ENCODE results near the gene IGLL1. TPM values are rescaled to one million over a fixed set of nuclear protein-coding genes. Genes with fewer than 3 reads are reported as not detected.
A peak's percentile ranks its signal among the peaks of the same experiment; 100 is the strongest.
"Not testable (repeated sequence)": the region's sequence is repeated elsewhere in the genome, so short reads cannot be mapped to it uniquely, and the experiment has no call there.

The IGLL1 gene
- total and polyA plus RNA-seq, 4 donors, result 0.28 to 1.1 (median 0.33) TPM; not detected in 1

DNA sequence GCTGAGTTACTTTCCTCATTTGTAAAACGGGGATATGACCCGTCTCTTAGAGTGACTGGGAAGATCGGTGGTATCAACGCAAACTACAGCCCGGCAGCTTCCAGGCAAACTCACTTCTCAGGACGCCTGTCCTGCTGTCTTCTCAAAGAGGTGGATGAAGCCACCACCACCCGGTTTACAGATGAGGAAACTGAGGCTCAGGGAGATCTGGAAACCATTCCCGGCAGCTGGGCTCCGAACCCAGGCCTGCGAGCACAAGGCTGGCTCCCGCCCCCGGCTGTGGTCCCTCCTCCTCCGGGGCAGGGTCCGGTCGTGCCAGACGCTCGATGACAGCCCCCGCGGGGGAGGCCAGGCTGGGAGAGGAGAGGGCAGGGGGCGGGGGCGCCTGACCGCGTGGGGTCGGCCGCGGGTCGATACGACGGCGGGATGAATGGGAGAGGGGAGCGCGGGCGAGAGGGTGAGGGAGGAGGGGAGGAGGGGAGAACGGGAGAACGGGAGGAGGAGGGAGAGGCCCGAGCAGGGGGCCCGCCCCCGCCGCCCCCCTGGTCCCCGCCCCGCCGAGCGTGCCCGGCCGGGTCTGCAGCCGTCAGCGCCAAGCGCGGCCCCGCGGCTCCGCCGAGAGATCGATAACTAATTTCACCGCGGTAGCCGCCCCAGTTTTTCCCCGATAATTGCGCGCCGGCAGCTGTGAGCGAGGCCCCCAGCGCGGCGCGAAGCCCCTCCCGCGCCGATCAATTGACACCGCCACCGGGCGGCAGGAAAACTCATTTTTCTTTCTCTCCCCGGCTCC is 14.0 kb downstream of the IGLL1 start:
- no peak overlapping the region for H3K27ac ChIP-seq (ENCODE audit: low read depth, low read length)
- DNase-seq (ENCODE audit: low read depth in 4 of 6, low spot score in 6 of 6), result peak in 3 of 6 donors; percentile 35 to 69 (median 65)
- H3K9me3 ChIP-seq (ENCODE audit: control insufficient read depth, insufficient read depth, low read length), result no peaks in the 10 kb centered on the region
- peak overlapping the region; percentile 36 for H3K4me3 ChIP-seq (ENCODE audit: low read depth, low read length)
- H3K36me3 ChIP-seq (ENCODE audit: control insufficient read depth, insufficient read depth, low read length), result no peaks in the 10 kb centered on the region
- H3K4me1 ChIP-seq (ENCODE audit: control insufficient read depth, insufficient read depth, low read length), result peaks cover 29% of the 10 kb centered on the region
- under 1% methylated on average over 60 of the region's 73 CpGs for WGBS (ENCODE audit: insufficient coverage)
- H3K27me3 ChIP-seq (ENCODE audit: control insufficient read depth, insufficient read depth, low read length), result no peaks in the 10 kb centered on the region

DNA sequence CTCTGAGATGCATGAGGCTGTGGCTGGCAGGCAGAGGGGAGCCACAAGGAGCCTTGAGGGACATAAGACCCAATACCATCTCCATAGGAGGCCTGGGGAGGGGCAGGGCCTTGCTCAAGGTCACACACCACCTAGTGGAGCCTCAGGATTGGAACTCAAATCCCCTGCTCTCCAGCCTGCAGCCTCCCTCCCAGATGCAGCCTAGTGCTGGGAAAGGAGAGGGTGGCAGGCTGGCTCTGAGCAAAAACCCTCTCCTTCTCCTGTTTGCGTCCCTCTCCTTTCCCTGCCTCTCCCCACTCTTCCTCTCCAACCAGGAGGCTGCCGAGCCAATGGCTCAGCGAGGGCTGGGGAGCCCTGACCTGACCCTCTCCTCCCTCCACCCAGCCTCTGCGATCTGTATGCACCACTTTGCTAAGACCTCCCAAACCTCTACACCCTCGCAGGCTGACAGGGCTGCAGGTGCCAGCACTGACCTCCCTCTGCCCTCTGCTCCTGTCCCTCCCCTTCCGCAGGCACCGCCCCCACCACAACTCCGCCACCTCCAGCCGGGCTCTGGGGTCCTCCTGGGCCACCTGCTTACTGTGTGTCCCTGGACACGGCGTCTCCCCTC is 14.7 kb downstream of the IGLL1 start:
- Histone ChIP-seq H3K27ac (ENCODE audit: low read depth, low read length) (peak overlapping the region; percentile 47), H3K27me3 (ENCODE audit: control insufficient read depth, insufficient read depth, low read length) (no peaks in the 10 kb centered on the region), H3K9me3 (ENCODE audit: control insufficient read depth, insufficient read depth, low read length) (no peaks in the 10 kb centered on the region), H3K36me3 (ENCODE audit: control insufficient read depth, insufficient read depth, low read length) (no peaks in the 10 kb centered on the region), H3K4me3 (ENCODE audit: low read depth, low read length) (peak overlapping the region; percentile 36), H3K4me1 (ENCODE audit: control insufficient read depth, insufficient read depth, low read length) (peaks cover 29% of the 10 kb centered on the region)
- DNase-seq (ENCODE audit: low read depth in 4 of 6, low spot score in 6 of 6), result peak in 2 of 6 donors; percentile 25 to 53
- WGBS (ENCODE audit: insufficient coverage), result 11% methylated on average over 11 of the region's 11 CpGs

DNA sequence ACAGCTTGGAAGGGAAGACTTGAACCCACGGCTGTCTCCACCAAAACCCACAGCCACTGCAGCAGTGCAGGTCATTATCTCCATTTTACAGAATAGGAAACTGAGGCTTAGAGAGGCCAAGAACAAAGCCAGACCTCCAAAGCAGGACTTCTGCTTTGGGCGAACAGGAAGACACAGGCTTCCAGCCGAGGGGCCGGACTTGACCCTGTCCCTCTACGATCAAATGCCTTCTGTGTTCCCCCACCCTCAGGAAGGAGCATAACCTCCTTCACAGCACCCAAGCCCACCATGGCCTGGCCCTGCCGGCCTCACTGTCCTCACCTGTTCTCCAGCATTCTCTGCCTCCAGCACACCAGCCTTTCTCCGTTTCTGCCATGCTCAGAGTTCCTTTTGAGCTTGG is 15.8 kb downstream of the IGLL1 start:
- Histone ChIP-seq H3K27ac (ENCODE audit: low read depth, low read length) (no peak overlapping the region), H3K9me3 (ENCODE audit: control insufficient read depth, insufficient read depth, low read length) (no peaks in the 10 kb centered on the region), H3K4me1 (ENCODE audit: control insufficient read depth, insufficient read depth, low read length) (peaks cover 29% of the 10 kb centered on the region), H3K4me3 (ENCODE audit: low read depth, low read length) (no peak overlapping the region), H3K36me3 (ENCODE audit: control insufficient read depth, insufficient read depth, low read length) (no peaks in the 10 kb centered on the region), H3K27me3 (ENCODE audit: control insufficient read depth, insufficient read depth, low read length) (no peaks in the 10 kb centered on the region)
- no peak for DNase-seq (ENCODE audit: low read depth in 4 of 6, low spot score in 6 of 6)
- WGBS (ENCODE audit: insufficient coverage), result 88% methylated on average over 7 of the region's 7 CpGs

DNA sequence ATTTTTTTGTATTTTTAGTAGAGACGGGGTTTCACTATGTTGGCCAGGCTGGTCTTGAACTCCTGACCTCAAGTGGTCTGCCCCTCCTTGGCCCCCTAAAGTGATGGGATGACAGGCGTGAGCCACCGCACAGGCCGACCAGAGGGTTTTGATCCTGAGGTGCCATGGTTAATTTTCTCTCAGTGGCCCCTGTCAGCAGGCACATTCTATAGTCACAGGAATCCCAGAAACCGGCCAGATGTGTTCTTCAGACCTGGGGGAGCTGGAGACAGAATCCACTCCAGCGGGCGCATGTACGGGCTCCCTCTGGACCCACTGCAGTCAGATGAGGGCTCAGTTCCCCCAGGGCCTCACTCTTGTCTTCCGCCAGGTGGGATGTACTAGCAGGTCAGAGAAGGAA is 17.0 kb downstream of the IGLL1 start:
- Histone ChIP-seq H3K36me3 (ENCODE audit: control insufficient read depth, insufficient read depth, low read length) (no peaks in the 10 kb centered on the region), H3K4me1 (ENCODE audit: control insufficient read depth, insufficient read depth, low read length) (peaks cover 29% of the 10 kb centered on the region), H3K4me3 (ENCODE audit: low read depth, low read length) (no peak overlapping the region), H3K27ac (ENCODE audit: low read depth, low read length) (no peak overlapping the region), H3K9me3 (ENCODE audit: control insufficient read depth, insufficient read depth, low read length) (no peaks in the 10 kb centered on the region), H3K27me3 (ENCODE audit: control insufficient read depth, insufficient read depth, low read length) (no peaks in the 10 kb centered on the region)
- no peak for DNase-seq (ENCODE audit: low read depth in 4 of 6, low spot score in 6 of 6)
- WGBS (ENCODE audit: insufficient coverage), result 76% methylated on average over 6 of the region's 9 CpGs

DNA sequence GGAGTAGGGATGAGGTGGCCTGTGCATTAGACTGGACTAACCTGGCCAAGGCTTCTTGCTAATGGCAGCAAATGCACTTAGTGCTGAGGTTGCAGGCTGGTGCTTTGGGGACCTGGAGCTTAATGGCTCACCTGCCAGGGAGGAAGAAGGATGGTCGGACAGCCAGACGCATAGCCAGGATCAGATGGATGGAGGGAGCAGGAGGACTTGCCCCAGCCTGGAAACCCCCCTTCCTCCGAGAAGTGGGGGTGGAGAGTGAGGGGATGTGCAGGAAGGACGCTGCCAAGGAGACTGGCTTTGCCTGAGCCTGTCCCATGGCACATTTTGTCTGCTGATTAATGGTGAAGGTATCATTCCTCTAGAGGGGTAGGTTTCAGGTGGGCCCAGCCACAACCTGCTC is 17.9 kb downstream of the IGLL1 start:
- H3K27me3 ChIP-seq (ENCODE audit: control insufficient read depth, insufficient read depth, low read length), result no peaks in the 10 kb centered on the region

DNA sequence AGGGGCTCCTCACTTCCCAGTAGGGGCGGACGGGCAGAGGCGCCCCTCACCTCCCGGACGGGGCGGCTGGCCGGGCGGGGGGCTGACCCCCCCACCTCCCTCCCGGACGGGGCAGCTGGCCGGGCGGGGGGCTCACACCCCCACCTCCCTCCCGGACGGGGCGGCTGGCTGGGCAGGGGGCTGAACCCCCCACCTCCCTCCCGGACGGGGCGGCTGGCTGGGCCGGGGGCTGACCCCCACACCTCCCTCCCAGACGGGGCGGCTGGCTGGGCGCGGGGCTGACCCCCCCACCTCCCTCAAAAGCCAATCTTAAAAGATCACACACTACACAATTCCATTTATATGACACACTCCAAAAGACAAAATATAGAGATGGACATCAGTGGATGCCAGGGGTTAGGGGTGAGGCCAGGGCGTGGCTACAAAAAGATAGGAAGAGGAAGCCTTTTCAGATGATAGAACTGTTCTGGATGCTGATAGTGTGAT is 19.0 kb downstream of the IGLL1 start:
- not testable (repeated sequence) for H3K27ac ChIP-seq (ENCODE audit: low read depth, low read length); H3K9me3 ChIP-seq (ENCODE audit: control insufficient read depth, insufficient read depth, low read length); H3K4me3 ChIP-seq (ENCODE audit: low read depth, low read length); H3K36me3 ChIP-seq (ENCODE audit: control insufficient read depth, insufficient read depth, low read length); DNase-seq (ENCODE audit: low read depth in 4 of 6, low spot score in 6 of 6); H3K27me3 ChIP-seq (ENCODE audit: control insufficient read depth, insufficient read depth, low read length)
- peaks cover 24% of the 10 kb centered on the region for H3K4me1 ChIP-seq (ENCODE audit: control insufficient read depth, insufficient read depth, low read length)
- WGBS (ENCODE audit: insufficient coverage), result 100% methylated on average over 1 of the region's 24 CpGs

More for the DNA sequence above, 17.9 kb downstream of the IGLL1 start:
- WGBS (ENCODE audit: insufficient coverage), result 87% methylated on average over 4 of the region's 4 CpGs
- Histone ChIP-seq H3K36me3 (ENCODE audit: control insufficient read depth, insufficient read depth, low read length) (no peaks in the 10 kb centered on the region), H3K4me1 (ENCODE audit: control insufficient read depth, insufficient read depth, low read length) (peaks cover 26% of the 10 kb centered on the region), H3K9me3 (ENCODE audit: control insufficient read depth, insufficient read depth, low read length) (no peaks in the 10 kb centered on the region), H3K4me3 (ENCODE audit: low read depth, low read length) (no peak overlapping the region), H3K27ac (ENCODE audit: low read depth, low read length) (no peak overlapping the region)
- no peak for DNase-seq (ENCODE audit: low read depth in 4 of 6, low spot score in 6 of 6)

DNA sequence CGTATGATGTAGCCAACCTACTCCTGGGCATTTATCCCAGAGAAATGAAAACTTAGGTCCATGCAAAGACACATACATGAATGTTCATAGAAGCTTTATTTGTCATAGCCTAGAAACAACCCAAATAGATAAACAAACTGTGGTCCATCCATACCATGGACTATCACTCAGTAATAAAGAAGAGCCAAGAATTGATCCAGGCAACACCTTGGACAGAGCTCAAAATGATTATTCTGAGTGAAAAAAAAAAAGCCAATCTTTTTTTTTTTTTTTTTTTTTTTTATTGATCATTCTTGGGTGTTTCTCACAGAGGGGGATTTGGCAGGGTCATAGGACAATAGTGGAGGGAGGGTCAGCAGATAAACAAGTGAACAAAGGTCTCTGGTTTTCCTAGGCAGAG is 19.9 kb downstream of the IGLL1 start:
- not testable (repeated sequence) for H3K4me3 ChIP-seq (ENCODE audit: low read depth, low read length); H3K36me3 ChIP-seq (ENCODE audit: control insufficient read depth, insufficient read depth, low read length)

DNA sequence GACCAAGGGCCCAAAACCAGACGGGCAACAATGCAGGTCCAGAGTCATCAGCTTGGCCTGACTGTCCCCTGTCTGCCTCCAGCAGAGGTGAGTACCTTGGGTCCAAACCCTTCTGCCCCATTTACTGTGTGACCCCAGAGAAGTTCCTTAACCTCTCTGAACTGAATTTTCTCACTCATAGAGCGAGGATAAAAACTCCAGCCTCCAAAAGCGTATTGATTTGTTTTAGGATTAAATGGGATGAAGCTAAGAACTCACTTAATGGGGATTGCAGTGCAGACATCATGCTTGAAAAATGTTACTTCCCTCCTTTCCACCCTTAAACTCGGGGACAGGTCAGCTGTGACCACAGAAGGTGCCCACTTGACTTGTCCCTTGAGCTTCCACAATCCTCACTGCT is 22.6 kb downstream of the IGLL1 start:
- Histone ChIP-seq H3K4me1 (ENCODE audit: control insufficient read depth, insufficient read depth, low read length) (peaks cover 26% of the 10 kb centered on the region), H3K4me3 (ENCODE audit: low read depth, low read length) (no peak overlapping the region), H3K9me3 (ENCODE audit: control insufficient read depth, insufficient read depth, low read length) (no peaks in the 10 kb centered on the region), H3K27me3 (ENCODE audit: control insufficient read depth, insufficient read depth, low read length) (no peaks in the 10 kb centered on the region), H3K27ac (ENCODE audit: low read depth, low read length) (no peak overlapping the region), H3K36me3 (ENCODE audit: control insufficient read depth, insufficient read depth, low read length) (no peaks in the 10 kb centered on the region)
- DNase-seq (ENCODE audit: low read depth in 4 of 6, low spot score in 6 of 6), result no peak
- WGBS (ENCODE audit: insufficient coverage), result 84% methylated on average over 2 of the region's 4 CpGs

More for the DNA sequence above, 19.9 kb downstream of the IGLL1 start:
- H3K9me3 ChIP-seq (ENCODE audit: control insufficient read depth, insufficient read depth, low read length); H3K27me3 ChIP-seq (ENCODE audit: control insufficient read depth, insufficient read depth, low read length); H3K27ac ChIP-seq (ENCODE audit: low read depth, low read length): not testable (repeated sequence)
- peak in 1 of 6 donors; percentile 13 for DNase-seq (ENCODE audit: low read depth in 4 of 6, low spot score in 6 of 6)
- peaks cover 19% of the 10 kb centered on the region for H3K4me1 ChIP-seq (ENCODE audit: control insufficient read depth, insufficient read depth, low read length)
- WGBS (ENCODE audit: insufficient coverage), result no CpG with 5 or more reads among the region's 1 CpG

DNA sequence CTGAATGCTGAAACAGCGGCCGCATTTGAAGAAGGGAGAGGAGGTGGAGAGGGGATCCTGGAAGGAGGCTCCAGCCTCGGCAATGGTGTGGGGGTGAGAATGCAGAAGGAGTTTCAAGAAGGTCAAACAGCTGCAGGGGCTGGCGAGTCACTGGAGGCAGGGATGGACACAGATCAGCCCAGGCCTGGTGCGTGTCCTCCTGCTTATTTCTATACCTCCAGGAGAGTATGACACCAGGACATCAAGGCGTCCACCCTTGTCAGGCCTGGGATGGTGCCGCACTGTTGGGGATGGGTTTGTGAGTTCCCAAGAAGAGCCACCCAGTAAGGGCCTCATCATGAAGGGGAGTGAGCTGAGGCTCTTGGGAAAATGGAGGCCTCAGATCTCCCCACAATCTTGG is 23.1 kb downstream of the IGLL1 start:
- Histone ChIP-seq H3K27me3 (ENCODE audit: control insufficient read depth, insufficient read depth, low read length) (no peaks in the 10 kb centered on the region), H3K9me3 (ENCODE audit: control insufficient read depth, insufficient read depth, low read length) (no peaks in the 10 kb centered on the region)

More for the DNA sequence above, 23.1 kb downstream of the IGLL1 start:
- no peak overlapping the region for H3K4me3 ChIP-seq (ENCODE audit: low read depth, low read length)
- H3K4me1 ChIP-seq (ENCODE audit: control insufficient read depth, insufficient read depth, low read length), result peaks cover 26% of the 10 kb centered on the region
- 61% methylated on average over 4 of the region's 7 CpGs for WGBS (ENCODE audit: insufficient coverage)
- DNase-seq (ENCODE audit: low read depth in 4 of 6, low spot score in 6 of 6), result no peak
- no peak overlapping the region for H3K27ac ChIP-seq (ENCODE audit: low read depth, low read length)
- no peaks in the 10 kb centered on the region for H3K36me3 ChIP-seq (ENCODE audit: control insufficient read depth, insufficient read depth, low read length)
